Testis (tissue), 3 donors: ENCODE data around the gene TBC1D5. TPM values are rescaled to one million over a fixed set of nuclear protein-coding genes. Genes with fewer than 3 reads are reported as not detected.
"Not testable (repeated sequence)": the region's sequence is repeated elsewhere in the genome, so short reads cannot be mapped to it uniquely, and the experiment has no call there.

Source experiments
- DNase-seq: peaks from one replicate; pipeline ENCODE4 v3.0.0-alpha.2; 2019
- H3K27ac ChIP-seq, 2 donors: fragments of 200-600 bp; sonication (generic); one replicate each; pipeline ENCODE4 v1.5.1; 2019
- H3K27me3 ChIP-seq: fragments of 200-600 bp; sonication (generic); one replicate; pipeline ENCODE4 v1.5.1; 2019
- H3K36me3 ChIP-seq: fragments of 200-600 bp; sonication (generic); one replicate; pipeline ENCODE4 v1.5.1; 2017; ENCODE audit warnings: low read depth; ENCODE audit errors: missing control alignments
- H3K4me1 ChIP-seq: fragments of 200-600 bp; sonication (generic); one replicate; pipeline ENCODE4 v1.5.1; 2019
- H3K4me3 ChIP-seq, 2 donors: fragments of 200-600 bp; sonication (generic); one replicate each; pipeline ENCODE4 v1.5.1; 2017 to 2019
- H3K9me3 ChIP-seq: fragments of 200-600 bp; sonication (generic); one replicate; pipeline ENCODE4 v1.5.1; 2017
- POLR2A ChIP-seq: fragments of 450-650 bp; IDR thresholded peaks from one replicate; pipeline ENCODE4 v1.6.1; 2017; ENCODE audit warnings: antibody characterized with exemption, mild to moderate bottlenecking, moderate library complexity
- WGBS, 2 donors: methylation state at CpG; one replicate each; pipeline ENCODE4 v1.1.5; 2018; 5-methylcytosine and 5-hydroxymethylcytosine counted together
- intact Hi-C: fragments of 100-400 bp; cut with DNase I; formaldehyde crosslinking; loops from one replicate; pipeline ENCODE4 v1.15.1; 2023; ENCODE audit warnings: low total_unique reads
- polyA plus RNA-seq: library from polyadenylated mRNA; stranded (reverse); fragments of 350-450 nt; fragmentation: Illumina TruSeq; extraction: RNeasy Lipid Tissue Mini Kit (QIAGEN cat#74804); gene quantifications from one replicate; pipeline ENCODE4 v1.2.3, GENCODE V29; 2014; ENCODE audit warnings: low read depth, low replicate concordance; ENCODE audit not compliant: insufficient read depth
- total RNA-seq, 2 donors: library from RNA; depleted of rRNA; stranded (reverse); fragments of >200 nt; gene quantifications; one replicate each; pipeline ENCODE4 v1.2.3, GENCODE V29; 2016
- TF ChIP-seq, protein P1 (sequence below), 3 experiments: fragments of 450-650 bp in 2 of 3; fragments of 200-600 bp in 1 of 3; sonication (generic) in 1 of 3; IDR thresholded peaks; one replicate each; pipeline ENCODE4 v1.5.1; 2016 to 2019; ENCODE audit warnings: antibody characterized with exemption in 3 of 3, mild to moderate bottlenecking in 2 of 3, moderate library complexity in 1 of 3

Gene TBC1D5
- total and polyA plus RNA-seq, 3 donors from 2014 or later: 47.8 to 98.1 (median 95.4) TPM

- WGBS, 2 donors: 41 to 53% methylated on average over 2 of the region's 2 CpGs
- no peak for DNase-seq
- peaks cover 7% of the 10 kb centered on the region for H3K4me1 ChIP-seq
- no peaks in the 10 kb centered on the region for H3K27me3 ChIP-seq
- intact Hi-C loops: no loop called here
- H3K27ac ChIP-seq: peak overlapping the region in 1 of 2 donors; percentile 61
- no peak overlapping the region for H3K4me3 ChIP-seq
- H3K36me3 ChIP-seq: no peaks in the 10 kb centered on the region
- no peaks in the 10 kb centered on the region for H3K9me3 ChIP-seq
- TF ChIP-seq POLR2A: no peak
- TF ChIP-seq, protein P1, sequence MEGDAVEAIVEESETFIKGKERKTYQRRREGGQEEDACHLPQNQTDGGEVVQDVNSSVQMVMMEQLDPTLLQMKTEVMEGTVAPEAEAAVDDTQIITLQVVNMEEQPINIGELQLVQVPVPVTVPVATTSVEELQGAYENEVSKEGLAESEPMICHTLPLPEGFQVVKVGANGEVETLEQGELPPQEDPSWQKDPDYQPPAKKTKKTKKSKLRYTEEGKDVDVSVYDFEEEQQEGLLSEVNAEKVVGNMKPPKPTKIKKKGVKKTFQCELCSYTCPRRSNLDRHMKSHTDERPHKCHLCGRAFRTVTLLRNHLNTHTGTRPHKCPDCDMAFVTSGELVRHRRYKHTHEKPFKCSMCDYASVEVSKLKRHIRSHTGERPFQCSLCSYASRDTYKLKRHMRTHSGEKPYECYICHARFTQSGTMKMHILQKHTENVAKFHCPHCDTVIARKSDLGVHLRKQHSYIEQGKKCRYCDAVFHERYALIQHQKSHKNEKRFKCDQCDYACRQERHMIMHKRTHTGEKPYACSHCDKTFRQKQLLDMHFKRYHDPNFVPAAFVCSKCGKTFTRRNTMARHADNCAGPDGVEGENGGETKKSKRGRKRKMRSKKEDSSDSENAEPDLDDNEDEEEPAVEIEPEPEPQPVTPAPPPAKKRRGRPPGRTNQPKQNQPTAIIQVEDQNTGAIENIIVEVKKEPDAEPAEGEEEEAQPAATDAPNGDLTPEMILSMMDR (IDR thresholded peaks at IDR 0.05): no peak
These were observed 207.2 kb downstream of the TBC1D5 start for GRCh38 chr3:17535274-17535673.

GRCh38 chr3:17532446-17532845 lies 210.0 kb downstream of the TBC1D5 start:
- WGBS, 2 donors: 87 to 99% methylated on average over 4 of the region's 4 CpGs

DNA sequence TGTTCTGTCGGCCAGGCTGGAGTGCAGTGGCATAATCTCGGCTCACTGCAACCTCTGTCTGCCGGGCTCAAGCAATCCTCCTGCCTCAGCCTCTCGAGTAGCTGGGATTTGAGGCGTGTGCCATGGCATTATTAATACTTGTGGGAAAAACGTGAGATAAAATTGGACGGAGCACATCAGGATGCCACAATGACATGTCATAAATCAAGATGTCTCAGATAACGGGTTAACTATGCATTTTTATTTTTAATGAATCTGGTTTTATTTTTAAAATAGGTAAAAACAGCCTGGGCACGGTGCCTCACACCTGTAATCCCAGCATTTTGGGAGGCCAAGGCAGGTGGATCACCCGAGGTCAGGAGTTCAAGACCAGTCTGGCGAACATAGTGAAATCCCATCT lies 212.8 kb downstream of the TBC1D5 start:
- Histone ChIP-seq H3K4me3 (no peak overlapping the region), H3K36me3 (no peaks in the 10 kb centered on the region), H3K27me3 (no peaks in the 10 kb centered on the region), H3K27ac (no peak overlapping the region), H3K9me3 (no peaks in the 10 kb centered on the region), H3K4me1 (no peaks in the 10 kb centered on the region)
- TF ChIP-seq, protein P1 (IDR thresholded peaks at IDR 0.05): no peak
- no peak for TF ChIP-seq POLR2A
- intact Hi-C loops: no loop called here
- no peak for DNase-seq
- 90 to 92% methylated on average over 11 of the region's 11 CpGs for WGBS, 2 donors

More at GRCh38 chr3:17532446-17532845, 210.0 kb downstream of the TBC1D5 start:
- DNase-seq, H3K27ac ChIP-seq, intact Hi-C loops, H3K9me3 ChIP-seq, H3K27me3 ChIP-seq, H3K4me1 ChIP-seq, H3K36me3 ChIP-seq, H3K4me3 ChIP-seq: not testable (repeated sequence)

- intact Hi-C loops: no loop called here
- no peak overlapping the region for H3K4me3 ChIP-seq
- 90 to 91% methylated on average over 13 of the region's 13 CpGs for WGBS, 2 donors
- DNase-seq: no peak
- no peaks in the 10 kb centered on the region for H3K9me3 ChIP-seq
- TF ChIP-seq, protein P1 (IDR thresholded peaks at IDR 0.05): no peak
- no peak for TF ChIP-seq POLR2A
- H3K27ac ChIP-seq: no peak overlapping the region
- H3K36me3 ChIP-seq: no peaks in the 10 kb centered on the region
- no peaks in the 10 kb centered on the region for H3K27me3 ChIP-seq
- no peaks in the 10 kb centered on the region for H3K4me1 ChIP-seq
These were observed 224.0 kb downstream of the TBC1D5 start for GRCh38 chr3:17518189-17519059.

DNA sequence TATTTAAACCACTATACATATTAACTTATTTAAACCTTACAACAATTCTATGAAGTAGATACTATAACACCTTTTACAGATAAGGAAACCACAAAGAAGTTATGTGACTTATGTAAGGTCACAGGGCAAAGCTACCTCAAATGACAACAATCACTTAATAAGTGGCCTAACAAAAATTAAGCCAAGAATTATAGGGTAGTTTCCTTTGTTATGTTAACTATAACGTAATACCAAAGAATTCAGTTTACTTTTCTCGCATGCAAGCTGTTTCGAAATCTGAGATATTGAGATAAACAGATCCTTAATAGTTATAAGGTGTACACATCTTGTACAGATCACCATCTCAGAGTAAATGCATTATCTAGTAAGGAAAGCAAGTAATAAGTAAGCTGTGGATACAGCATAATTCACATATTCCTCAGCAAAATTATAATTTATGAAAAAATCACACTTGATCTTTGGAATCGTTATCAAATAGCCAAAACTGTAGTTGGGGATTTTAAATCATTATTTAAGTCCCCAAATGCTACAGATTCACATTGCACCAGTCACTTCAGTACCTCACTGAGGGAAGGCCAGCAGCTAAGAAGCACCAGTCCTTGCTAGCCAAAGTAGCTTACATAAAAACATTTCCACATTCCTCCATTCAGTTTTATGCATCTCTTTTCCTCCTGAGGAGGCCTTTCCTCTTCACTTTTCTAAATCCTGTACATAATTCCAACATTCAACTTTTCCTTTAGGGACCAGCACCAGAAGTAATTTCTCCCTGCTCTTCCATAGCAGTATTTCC lies 226.8 kb downstream of the TBC1D5 start:
- TF ChIP-seq POLR2A: no peak
- TF ChIP-seq, protein P1 (IDR thresholded peaks at IDR 0.05): no peak
- no peaks in the 10 kb centered on the region for H3K4me1 ChIP-seq
- H3K4me3 ChIP-seq: no peak overlapping the region
- no peaks in the 10 kb centered on the region for H3K9me3 ChIP-seq
- DNase-seq: no peak
- H3K27me3 ChIP-seq: no peaks in the 10 kb centered on the region
- WGBS, 2 donors: 93 to 96% methylated on average over 4 of the region's 4 CpGs
- intact Hi-C loops: no loop called here
- no peaks in the 10 kb centered on the region for H3K36me3 ChIP-seq
- no peak overlapping the region for H3K27ac ChIP-seq
